Breast epithelium (tissue), 4 donors: Measurements from ENCODE around the gene GIMAP1. TPM values are rescaled to one million over a fixed set of nuclear protein-coding genes. Genes with fewer than 3 reads are reported as not detected.

Source experiments
- DNase-seq, 2 donors: peaks; one replicate each; pipeline ENCODE4 v3.0.0-alpha.2; 2019; ENCODE audit warnings: low spot score in 2 of 2
- H3K27ac ChIP-seq, 2 donors: fragments of 200-600 bp; sonication (generic) in 1 of 2; one replicate each; pipeline ENCODE4 v1.5.1; 2016 to 2019; ENCODE audit warnings: mild to moderate bottlenecking in 1 of 2
- H3K27me3 ChIP-seq, 2 donors: fragments of 200-600 bp; sonication (generic) in 1 of 2; one replicate each; pipeline versions ENCODE4 v1.5.1 to v1.6.0; 2017 to 2019; ENCODE audit warnings: control low read depth in 1 of 2, mild to moderate bottlenecking in 1 of 2
- H3K36me3 ChIP-seq: fragments of 200-600 bp; one replicate; pipeline ENCODE4 v1.5.1; 2019
- H3K4me1 ChIP-seq, 2 donors: fragments of 200-600 bp; sonication (generic); one replicate each; pipeline ENCODE4 v1.5.1; 2016 to 2019; ENCODE audit warnings: control low read depth in 1 of 2
- H3K4me3 ChIP-seq, 3 donors: fragments of 200-600 bp; sonication (generic); 1 replicate in 2 of 3; 2 replicates in 1 of 3; pipeline ENCODE4 v1.5.1; 2016 to 2019; ENCODE audit warnings: mild to moderate bottlenecking in 3 of 3, moderate library complexity in 2 of 3
- H3K9me3 ChIP-seq, 2 donors: fragments of 200-600 bp; sonication (generic) in 1 of 2; one replicate each; pipeline ENCODE4 v1.5.1; 2016 to 2019; ENCODE audit warnings: control low read depth in 1 of 2
- CTCF ChIP-seq, 3 donors: fragments of 450-650 bp; IDR thresholded peaks; one replicate each; pipeline ENCODE4 v1.5.1; 2016 to 2017; ENCODE audit warnings: antibody characterized with exemption in 3 of 3, mild to moderate bottlenecking in 3 of 3, moderate library complexity in 3 of 3
- POLR2A ChIP-seq: fragments of 450-650 bp; IDR thresholded peaks from one replicate; pipeline ENCODE4 v1.6.1; 2016; ENCODE audit warnings: antibody characterized with exemption, mild to moderate bottlenecking, moderate library complexity
- POLR2AphosphoS5 ChIP-seq, 3 donors: sonication (generic); formaldehyde crosslinking; IDR thresholded peaks; one replicate each; pipeline ENCODE4 v1.6.1; 2017; ENCODE audit warnings: antibody characterized with exemption in 3 of 3
- intact Hi-C: fragments of 100-400 bp; cut with DNase I; formaldehyde crosslinking; loops from one replicate; pipeline ENCODE4 v1.15.1; 2023; ENCODE audit warnings: low total_unique reads
- total RNA-seq, 3 donors: library from RNA; depleted of rRNA; stranded (reverse); fragments of >200 nt; gene quantifications; one replicate each; pipeline ENCODE4 v1.1.0, GENCODE V29; 2016

The GIMAP1 gene
- total RNA-seq, 3 donors from 2014 or later: 3.5 to 9.0 (median 6.6) TPM

- no peaks in the 10 kb centered on the region for H3K4me1 ChIP-seq
- DNase-seq: no peak
- H3K9me3 ChIP-seq: no peaks in the 10 kb centered on the region
- intact Hi-C loops: no loop called here
- H3K36me3 ChIP-seq: no peaks in the 10 kb centered on the region
- H3K4me3 ChIP-seq: peak overlapping the region; percentile 40 to 68 (median 43)
- no peaks in the 10 kb centered on the region for H3K27me3 ChIP-seq
- peak overlapping the region; percentile 1 to 84 for H3K27ac ChIP-seq
- no peak for TF ChIP-seq CTCF (IDR thresholded peaks at IDR 0.05)
- TF ChIP-seq POLR2AphosphoS5 (IDR thresholded peaks at IDR 0.05): no peak
- no peak for TF ChIP-seq POLR2A
Observed at GRCh38 chr7:150738591-150739001, 22.2 kb downstream of the GIMAP1 start.

DNA sequence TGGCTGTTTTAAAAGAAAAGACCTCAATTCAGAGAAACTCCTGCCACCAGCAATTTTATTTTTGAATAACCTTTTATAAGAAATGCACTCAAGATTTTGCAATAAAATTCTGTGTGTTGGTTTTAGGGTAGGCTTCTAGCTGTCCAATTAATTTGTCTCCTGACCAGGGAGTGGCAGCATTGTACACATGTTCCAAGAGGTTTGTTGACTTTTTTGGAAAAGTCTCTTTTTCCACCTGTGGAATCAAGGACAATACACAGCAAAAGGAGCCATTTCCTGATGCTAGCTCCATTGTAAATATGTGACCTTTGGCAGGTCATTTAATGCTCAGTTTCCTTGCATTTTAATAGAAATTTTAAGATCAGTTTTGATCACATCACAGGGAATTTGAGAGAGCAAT is 22.6 kb downstream of the GIMAP1 start:
- H3K4me3 ChIP-seq: peak overlapping the region; percentile 40 to 68 (median 43)

DNA sequence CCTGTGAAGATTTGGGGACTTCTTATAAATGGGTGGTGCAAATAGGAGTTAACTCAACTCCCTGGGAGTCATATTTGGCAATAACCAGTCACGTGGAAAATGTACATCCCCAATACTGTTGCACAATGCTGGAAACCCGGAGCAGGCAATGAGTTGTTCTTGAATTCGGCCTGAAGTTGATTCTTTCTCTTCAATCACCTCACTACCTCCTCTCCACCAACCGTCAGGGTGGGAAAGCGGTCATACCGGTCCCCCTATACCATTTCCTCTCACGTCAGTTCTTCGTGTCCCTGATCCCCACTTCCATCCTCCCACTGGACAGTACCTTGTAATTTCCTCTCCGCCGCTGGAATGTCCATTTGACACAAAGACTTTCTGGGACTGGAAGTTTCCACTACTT is 23.6 kb downstream of the GIMAP1 start:
- Histone ChIP-seq H3K27ac (peak overlapping the region in 1 of 2 donors; percentile 53), H3K4me3 (peak overlapping the region; percentile 40 to 52 (median 43)), H3K36me3 (no peaks in the 10 kb centered on the region), H3K9me3 (no peaks in the 10 kb centered on the region), H3K4me1 (no peaks in the 10 kb centered on the region), H3K27me3 (no peaks in the 10 kb centered on the region)
- TF ChIP-seq CTCF (IDR thresholded peaks at IDR 0.05): no peak
- no peak for TF ChIP-seq POLR2A
- TF ChIP-seq POLR2AphosphoS5 (IDR thresholded peaks at IDR 0.05): no peak
- no peak for DNase-seq
- intact Hi-C loops: no loop called here

More for the DNA sequence above, 22.6 kb downstream of the GIMAP1 start:
- no peaks in the 10 kb centered on the region for H3K9me3 ChIP-seq
- TF ChIP-seq POLR2A (no peak), CTCF (IDR thresholded peaks at IDR 0.05) (no peak), POLR2AphosphoS5 (IDR thresholded peaks at IDR 0.05) (no peak)
- H3K27me3 ChIP-seq: no peaks in the 10 kb centered on the region
- intact Hi-C loops: no loop called here
- no peak for DNase-seq
- H3K36me3 ChIP-seq: no peaks in the 10 kb centered on the region
- H3K27ac ChIP-seq: no peak overlapping the region
- no peaks in the 10 kb centered on the region for H3K4me1 ChIP-seq

GRCh38 chr7:150742286-150742968 is 26.0 kb downstream of the GIMAP1 start:
- Histone ChIP-seq H3K36me3 (no peaks in the 10 kb centered on the region), H3K27ac (no peak overlapping the region), H3K4me3 (no peak overlapping the region), H3K27me3 (no peaks in the 10 kb centered on the region), H3K9me3 (no peaks in the 10 kb centered on the region), H3K4me1 (no peaks in the 10 kb centered on the region)
- TF ChIP-seq POLR2A (no peak), POLR2AphosphoS5 (IDR thresholded peaks at IDR 0.05) (no peak), CTCF (IDR thresholded peaks at IDR 0.05) (no peak)
- intact Hi-C loops: no loop called here
- no peak for DNase-seq

- intact Hi-C loops: no loop called here
- no peaks in the 10 kb centered on the region for H3K9me3 ChIP-seq
- H3K4me3 ChIP-seq: no peak overlapping the region
- no peaks in the 10 kb centered on the region for H3K36me3 ChIP-seq
- no peak for DNase-seq
- TF ChIP-seq CTCF (IDR thresholded peaks at IDR 0.05) (no peak), POLR2AphosphoS5 (IDR thresholded peaks at IDR 0.05) (no peak), POLR2A (no peak)
- no peaks in the 10 kb centered on the region for H3K4me1 ChIP-seq
- no peaks in the 10 kb centered on the region for H3K27me3 ChIP-seq
- H3K27ac ChIP-seq: peak overlapping the region in 1 of 2 donors; percentile 3
Observed at GRCh38 chr7:150744041-150744656, 27.7 kb downstream of the GIMAP1 start.
